A673 (cell line): Measurements from ENCODE around the gene MAP3K10. TPM values are rescaled to one million over a fixed set of nuclear protein-coding genes. Genes with fewer than 3 reads are reported as not detected.

ENCODE experiments used
- BruUV-seq: library from RNA; stranded (reverse); fragments of 400-500 nt; replicated peaks from 2 replicates; lab custom pipeline; 2021; lab: Mats Ljungman, UMichigan
- CTCF ChIA-PET: fragments of 300-600 bp; sonication (Branson Sonifier 250); formaldehyde crosslinking; loops from one replicate; lab custom pipeline; 2022; ENCODE audit warnings: antibody characterized with exemption; lab: Charles Lee
- POLR2A ChIA-PET: fragments of 300-600 bp; sonication (Branson Sonifier 250); formaldehyde crosslinking; loops from one replicate; lab custom pipeline; 2022; ENCODE audit warnings: antibody characterized with exemption; ENCODE audit not compliant: low non-redundant PET; lab: Charles Lee
- DNase-seq: peaks from one replicate; pipeline ENCODE4 v3.0.0-alpha.2; 2015; ENCODE audit warnings: low spot score
- H3K27ac ChIP-seq: fragments of 200-600 bp; sonication (generic); 2 replicates; pipeline ENCODE4 v1.5.1; 2016; ENCODE audit warnings: mixed run types, low read depth, mild to moderate bottlenecking, mixed read lengths, antibody characterized with exemption, low read length; ENCODE audit not compliant: poor library complexity, severe bottlenecking
- H3K27me3 ChIP-seq: fragments of 200-600 bp; sonication (generic); replicated peaks from 2 replicates; pipeline ENCODE4 v1.6.1; 2017; ENCODE audit warnings: mixed run types, low read depth, mild to moderate bottlenecking, mixed read lengths, antibody characterized with exemption, low read length; ENCODE audit not compliant: insufficient read depth, poor library complexity
- H3K36me3 ChIP-seq: fragments of 200-600 bp; sonication (generic); 2 replicates; pipeline ENCODE4 v1.6.1; 2016; ENCODE audit warnings: mixed run types, mild to moderate bottlenecking, mixed read lengths, antibody characterized with exemption, low read length; ENCODE audit not compliant: insufficient read depth, poor library complexity, severe bottlenecking
- H3K4me1 ChIP-seq: fragments of 200-600 bp; sonication (generic); 2 replicates; pipeline ENCODE4 v1.6.1; 2017; ENCODE audit warnings: mixed run types, mild to moderate bottlenecking, mixed read lengths, antibody characterized with exemption, low read length; ENCODE audit not compliant: insufficient read depth, poor library complexity, severe bottlenecking
- H3K4me3 ChIP-seq: fragments of 200-600 bp; sonication (generic); 2 replicates; pipeline ENCODE4 v1.5.1; 2016; ENCODE audit warnings: low read depth, mixed run types, mild to moderate bottlenecking, mixed read lengths, low read length; ENCODE audit not compliant: poor library complexity, severe bottlenecking
- H3K9me3 ChIP-seq: fragments of 200-600 bp; sonication (generic); 2 replicates; pipeline ENCODE4 v1.6.1; 2016; ENCODE audit warnings: mixed run types, low read depth, mild to moderate bottlenecking, mixed read lengths, antibody characterized with exemption, low read length; ENCODE audit not compliant: poor library complexity, severe bottlenecking
- EZH2 ChIP-seq: fragments of 200-600 bp; sonication (generic); IDR thresholded peaks from 2 replicates; pipeline ENCODE4 v1.6.1; 2017; ENCODE audit warnings: borderline replicate concordance, low read depth, mild to moderate bottlenecking, mixed read lengths, antibody characterized with exemption, low read length; ENCODE audit not compliant: poor library complexity, severe bottlenecking
- intact Hi-C: fragments of 100-400 bp; cut with micrococcal nuclease; formaldehyde crosslinking; loops from one replicate; pipeline ENCODE4 v1.10.0; 2022; ENCODE audit not compliant: unreplicated experiment
- total RNA-seq: library from RNA; stranded (reverse); gene quantifications from 2 replicates; pipeline ENCODE4 v1.2.3, GENCODE V29; 2021
- TF ChIP-seq, protein P1 (sequence below): fragments of 300-800, 200-600 bp; sonication (generic); conservative IDR thresholded peaks from 2 replicates; pipeline ENCODE4 v1.5.1; 2017; ENCODE audit warnings: low read depth, mild to moderate bottlenecking, antibody characterized with exemption, low read length, moderate library complexity, mixed read lengths

MAP3K10 gene
- total RNA-seq, 1 experiment from 2014 or later = 17.8 TPM

DNA sequence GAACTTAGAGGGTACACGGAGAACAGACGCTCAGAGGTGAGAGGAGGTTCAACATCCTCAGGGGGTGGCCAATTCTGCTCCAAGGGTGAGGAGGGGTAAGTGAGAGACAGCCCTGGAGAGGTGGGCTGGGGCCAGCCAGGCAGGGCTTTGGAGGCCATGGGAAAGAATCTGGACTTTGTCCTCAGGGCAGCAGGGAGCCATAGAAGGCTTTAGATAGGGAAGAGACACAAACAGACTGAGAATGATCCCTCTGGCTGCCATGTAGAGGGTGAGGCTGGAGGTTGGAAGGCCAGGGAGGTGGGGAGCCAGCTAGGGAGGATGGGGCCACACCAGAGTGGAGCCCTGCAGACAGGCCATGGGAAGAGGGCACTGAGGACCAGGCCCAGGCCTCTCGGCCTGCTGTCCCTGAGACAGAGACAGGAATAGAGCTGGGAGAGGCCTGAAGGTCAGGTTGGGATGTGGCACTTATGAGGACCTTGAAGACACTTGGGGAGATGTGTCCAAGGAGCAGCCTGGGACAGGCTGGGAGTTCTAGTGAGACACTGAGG is 64.5 kb downstream of the MAP3K10 start:
- no peak overlapping the region for H3K27ac ChIP-seq
- ChIA-PET POLR2A (no interaction called here), CTCF (no interaction called here)
- no TSS peak for BruUV-seq
- H3K36me3 ChIP-seq = peaks cover 32% of the 10 kb centered on the region
- no peaks in the 10 kb centered on the region for H3K4me1 ChIP-seq
- H3K9me3 ChIP-seq = no peaks in the 10 kb centered on the region
- H3K27me3 ChIP-seq = no peaks in the 10 kb centered on the region
- no peak overlapping the region for H3K4me3 ChIP-seq
- no peak for TF ChIP-seq EZH2
- TF ChIP-seq, protein P1, sequence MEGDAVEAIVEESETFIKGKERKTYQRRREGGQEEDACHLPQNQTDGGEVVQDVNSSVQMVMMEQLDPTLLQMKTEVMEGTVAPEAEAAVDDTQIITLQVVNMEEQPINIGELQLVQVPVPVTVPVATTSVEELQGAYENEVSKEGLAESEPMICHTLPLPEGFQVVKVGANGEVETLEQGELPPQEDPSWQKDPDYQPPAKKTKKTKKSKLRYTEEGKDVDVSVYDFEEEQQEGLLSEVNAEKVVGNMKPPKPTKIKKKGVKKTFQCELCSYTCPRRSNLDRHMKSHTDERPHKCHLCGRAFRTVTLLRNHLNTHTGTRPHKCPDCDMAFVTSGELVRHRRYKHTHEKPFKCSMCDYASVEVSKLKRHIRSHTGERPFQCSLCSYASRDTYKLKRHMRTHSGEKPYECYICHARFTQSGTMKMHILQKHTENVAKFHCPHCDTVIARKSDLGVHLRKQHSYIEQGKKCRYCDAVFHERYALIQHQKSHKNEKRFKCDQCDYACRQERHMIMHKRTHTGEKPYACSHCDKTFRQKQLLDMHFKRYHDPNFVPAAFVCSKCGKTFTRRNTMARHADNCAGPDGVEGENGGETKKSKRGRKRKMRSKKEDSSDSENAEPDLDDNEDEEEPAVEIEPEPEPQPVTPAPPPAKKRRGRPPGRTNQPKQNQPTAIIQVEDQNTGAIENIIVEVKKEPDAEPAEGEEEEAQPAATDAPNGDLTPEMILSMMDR = no peak
- intact Hi-C loops = no loop called here
- DNase-seq = no peak

DNA sequence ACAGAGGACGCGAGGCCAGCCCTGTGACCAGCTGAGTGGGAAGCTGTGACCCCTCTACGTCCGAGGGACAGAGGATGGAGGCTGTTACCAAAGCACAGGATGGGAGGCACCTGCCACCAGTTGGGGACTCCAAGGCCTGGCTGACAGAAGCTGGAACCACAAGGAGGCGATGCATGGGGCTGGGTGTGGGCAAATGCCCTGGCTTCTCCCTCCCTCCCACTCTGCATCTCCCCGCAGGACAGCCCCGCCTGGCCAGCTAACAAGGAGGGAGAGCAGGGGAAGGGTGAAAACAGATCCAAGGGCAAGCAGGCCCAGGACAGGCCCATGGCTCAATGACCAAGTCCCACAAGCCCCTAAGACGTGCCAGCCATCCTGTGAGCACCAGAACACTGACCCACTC is 65.3 kb downstream of the MAP3K10 start:
- H3K27me3 ChIP-seq = no peaks in the 10 kb centered on the region
- no peak overlapping the region for H3K27ac ChIP-seq
- peaks cover 32% of the 10 kb centered on the region for H3K36me3 ChIP-seq
- no peak for DNase-seq
- ChIA-PET CTCF (no interaction called here), POLR2A (no interaction called here)
- H3K4me1 ChIP-seq = no peaks in the 10 kb centered on the region
- no peak for TF ChIP-seq EZH2
- no peaks in the 10 kb centered on the region for H3K9me3 ChIP-seq
- intact Hi-C loops = no loop called here
- no peak overlapping the region for H3K4me3 ChIP-seq
- no TSS peak for BruUV-seq

DNA sequence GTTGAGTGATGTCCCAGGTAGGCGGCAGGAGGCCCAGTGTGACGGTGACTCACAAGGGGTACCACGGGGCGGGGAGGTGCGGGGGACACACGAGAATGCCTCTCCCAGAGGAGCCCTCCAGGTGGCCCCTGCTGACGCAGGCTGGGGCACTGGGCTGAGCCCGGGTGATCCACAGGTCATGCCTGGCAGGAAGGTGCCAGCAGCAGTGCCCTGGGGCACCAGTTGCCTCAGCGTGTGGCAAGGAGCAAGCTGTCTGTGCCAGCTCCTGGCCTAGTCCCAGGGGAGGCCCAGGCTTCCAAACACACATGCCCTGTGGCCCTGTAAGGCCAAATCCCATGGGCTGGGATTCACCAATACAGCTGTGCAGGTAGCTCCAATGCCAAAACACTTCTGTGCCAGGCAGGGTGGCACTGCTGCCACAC is 65.9 kb downstream of the MAP3K10 start:
- Histone ChIP-seq H3K36me3 (peaks cover 32% of the 10 kb centered on the region), H3K27me3 (no peaks in the 10 kb centered on the region), H3K9me3 (no peaks in the 10 kb centered on the region), H3K27ac (no peak overlapping the region), H3K4me1 (no peaks in the 10 kb centered on the region), H3K4me3 (no peak overlapping the region)
- POLR2A ChIA-PET = no interaction called here
- no peak for TF ChIP-seq EZH2
- TF ChIP-seq, protein P1 = no peak
- intact Hi-C loops = no loop called here
- no TSS peak for BruUV-seq
- no peak for DNase-seq
- CTCF ChIA-PET = no interaction called here

DNA sequence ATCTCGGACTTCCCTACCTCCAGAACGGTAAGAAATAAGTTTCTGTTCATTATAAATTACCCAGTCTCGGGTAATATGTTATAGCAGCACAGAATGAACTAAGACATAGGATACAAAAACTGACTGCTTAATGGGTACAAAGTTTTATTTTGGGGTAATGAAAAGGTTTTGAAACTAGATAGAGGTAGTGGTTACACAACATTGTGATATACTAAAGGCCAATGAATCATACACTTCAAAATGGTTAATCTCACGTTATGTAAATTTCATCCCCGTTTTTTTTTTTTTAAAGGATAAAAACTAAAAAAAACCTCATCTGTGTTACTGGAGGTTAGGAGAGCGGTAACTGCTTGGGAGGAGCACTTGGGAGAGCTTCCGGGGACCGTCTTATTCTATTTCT is 70.4 kb downstream of the MAP3K10 start:
- H3K4me1 ChIP-seq = no peaks in the 10 kb centered on the region
- BruUV-seq = no TSS peak
- CTCF ChIA-PET = no interaction called here
- no peak overlapping the region for H3K27ac ChIP-seq
- H3K9me3 ChIP-seq = no peaks in the 10 kb centered on the region
- H3K4me3 ChIP-seq = no peak overlapping the region
- H3K27me3 ChIP-seq = no peaks in the 10 kb centered on the region
- no peak for TF ChIP-seq EZH2
- TF ChIP-seq, protein P1 = no peak
- intact Hi-C loops = no loop called here
- DNase-seq = no peak
- peaks cover 9% of the 10 kb centered on the region for H3K36me3 ChIP-seq
- POLR2A ChIA-PET = no interaction called here
